ENCODE results near the gene NMT2.

DNA sequence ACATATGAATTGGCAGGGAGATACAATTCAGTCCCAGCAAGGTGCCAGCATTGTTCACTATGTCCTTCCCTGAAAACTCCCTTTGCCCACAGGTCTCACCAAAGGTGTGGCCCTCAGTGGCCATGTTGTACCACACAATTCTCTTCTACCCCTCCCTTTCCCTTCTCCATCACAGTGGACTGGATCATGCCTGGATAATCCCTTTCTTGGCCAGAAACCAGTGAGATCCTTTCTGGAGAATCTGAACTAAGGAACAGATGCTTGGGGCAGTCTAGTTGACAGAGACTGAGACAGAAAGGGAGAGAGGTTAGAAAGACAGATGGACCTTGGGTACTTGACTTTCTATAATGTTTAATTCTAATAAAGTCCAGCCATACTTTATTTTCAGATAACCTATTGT lies 9.5 kb downstream of the NMT2 start:
- TF ChIP-seq POLR2AphosphoS5 (IDR thresholded peaks at IDR 0.05; ENCODE audit: borderline replicate concordance, low read depth, low read length) (no peak), EZH2 (IDR thresholded peaks at IDR 0.05) (no peak)

Data from SK-N-MC (cell line).